Thoracic aorta (tissue), 2 donors: Measurements from ENCODE around the gene NOL4L. TPM values are rescaled to one million over a fixed set of nuclear protein-coding genes. Genes with fewer than 3 reads are reported as not detected.

ENCODE experiments used
- ATAC-seq: fragments of 150-250 bp; one replicate; pipeline ENCODE4 v1.8.0; 2017; ENCODE audit warnings: low read depth; ENCODE audit not compliant: insufficient number of reproducible peaks, low FRiP score
- DNase-seq: peaks from one replicate; pipeline ENCODE4 v3.0.0-alpha.2; 2020; ENCODE audit warnings: low spot score
- H3K27ac ChIP-seq, 2 donors: fragments of 200-600 bp; sonication (generic); 1 replicate in 1 of 2; 2 replicates in 1 of 2; pipeline ENCODE4 v1.5.1; 2016; ENCODE audit warnings: mild to moderate bottlenecking in 2 of 2, moderate library complexity in 2 of 2
- H3K27me3 ChIP-seq: fragments of 200-600 bp; sonication (generic); replicated peaks from 2 replicates; pipeline ENCODE4 v1.6.0; 2016; ENCODE audit warnings: mild to moderate bottlenecking; ENCODE audit not compliant: insufficient read depth
- H3K36me3 ChIP-seq: fragments of 200-600 bp; sonication (generic); one replicate; pipeline ENCODE4 v1.5.1; 2016
- H3K4me1 ChIP-seq, 2 donors: fragments of 200-600 bp; sonication (generic); 1 replicate in 1 of 2; 2 replicates in 1 of 2; pipeline versions ENCODE4 v1.5.1 to v1.6.0; 2016; ENCODE audit warnings: low read depth in 2 of 2, mild to moderate bottlenecking in 1 of 2; ENCODE audit not compliant: control insufficient read depth in 1 of 2
- H3K4me3 ChIP-seq: fragments of 200-600 bp; sonication (generic); 2 replicates; pipeline ENCODE4 v1.5.1; 2016; ENCODE audit warnings: mild to moderate bottlenecking
- H3K9me3 ChIP-seq: fragments of 200-600 bp; sonication (generic); 2 replicates; pipeline ENCODE4 v1.5.1; 2016
- CTCF ChIP-seq: fragments of 200-600 bp; sonication (generic); IDR thresholded peaks from one replicate; pipeline ENCODE4 v1.5.1; 2019; ENCODE audit warnings: antibody characterized with exemption
- total RNA-seq, 2 donors: library from RNA; depleted of rRNA; stranded (reverse); fragments of >200 nt; gene quantifications; one replicate each; pipeline versions ENCODE4 v1.1.0 to v1.2.3, GENCODE V29; 2016

Gene NOL4L
- total RNA-seq, 2 donors from 2014 or later, result 17.5 to 23.7 TPM

GRCh38 chr20:32603046-32603726 lies 18.1 kb upstream of the NOL4L start:
- Histone ChIP-seq H3K27ac (no peak overlapping the region), H3K36me3 (no peaks in the 10 kb centered on the region), H3K4me1 (no peaks in the 10 kb centered on the region), H3K9me3 (no peaks in the 10 kb centered on the region), H3K4me3 (no peak overlapping the region), H3K27me3 (no peaks in the 10 kb centered on the region)
- ATAC-seq, result no peak
- DNase-seq, result no peak
- TF ChIP-seq CTCF, result no peak

- no peaks in the 10 kb centered on the region for H3K27me3 ChIP-seq
- no peak for TF ChIP-seq CTCF
- H3K27ac ChIP-seq, result no peak overlapping the region
- no peaks in the 10 kb centered on the region for H3K4me1 ChIP-seq
- no peaks in the 10 kb centered on the region for H3K9me3 ChIP-seq
- H3K4me3 ChIP-seq, result no peak overlapping the region
- DNase-seq (no peak), ATAC-seq (no peak)
- H3K36me3 ChIP-seq, result no peaks in the 10 kb centered on the region
These were observed 17.1 kb upstream of the NOL4L start for GRCh38 chr20:32602273-32602672.

DNA sequence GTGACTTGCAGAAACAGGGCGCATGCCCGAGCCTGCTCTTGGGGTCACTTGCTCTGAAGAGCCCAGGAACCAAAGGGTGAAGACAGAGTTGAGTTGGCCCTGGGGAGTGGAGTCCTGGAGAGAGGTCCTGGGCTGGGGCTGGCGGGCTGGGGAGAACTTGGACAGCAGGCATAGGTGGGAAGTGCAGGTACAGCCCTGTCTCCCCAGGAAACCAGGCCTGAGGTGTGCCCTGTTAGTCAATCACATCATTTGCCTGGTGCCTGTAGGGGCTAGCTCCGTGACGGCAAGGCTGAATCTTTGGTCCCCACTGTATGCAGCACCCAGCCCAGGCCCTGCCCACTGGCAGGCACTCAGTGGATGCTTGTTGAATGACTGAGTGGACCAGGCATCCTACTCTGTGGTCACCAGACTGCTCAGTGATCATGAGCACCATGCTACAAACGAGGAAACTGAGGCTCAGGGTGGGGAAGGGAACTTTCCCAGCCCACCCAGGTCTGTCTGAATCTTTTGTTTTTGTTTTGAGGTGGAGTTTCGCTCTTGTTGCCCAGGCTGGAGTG lies 15.6 kb upstream of the NOL4L start:
- ATAC-seq (no peak), DNase-seq (no peak)
- Histone ChIP-seq H3K4me3 (no peak overlapping the region), H3K27ac (no peak overlapping the region), H3K9me3 (no peaks in the 10 kb centered on the region), H3K27me3 (no peaks in the 10 kb centered on the region), H3K4me1 (no peaks in the 10 kb centered on the region), H3K36me3 (no peaks in the 10 kb centered on the region)
- TF ChIP-seq CTCF, result no peak

- Histone ChIP-seq H3K36me3 (no peaks in the 10 kb centered on the region), H3K4me1 (no peaks in the 10 kb centered on the region), H3K9me3 (no peaks in the 10 kb centered on the region), H3K27me3 (no peaks in the 10 kb centered on the region), H3K27ac (no peak overlapping the region), H3K4me3 (no peak overlapping the region)
- no peak for ATAC-seq
- DNase-seq, result no peak
- TF ChIP-seq CTCF, result no peak
These were observed 14.7 kb upstream of the NOL4L start for GRCh38 chr20:32599783-32600340.

DNA sequence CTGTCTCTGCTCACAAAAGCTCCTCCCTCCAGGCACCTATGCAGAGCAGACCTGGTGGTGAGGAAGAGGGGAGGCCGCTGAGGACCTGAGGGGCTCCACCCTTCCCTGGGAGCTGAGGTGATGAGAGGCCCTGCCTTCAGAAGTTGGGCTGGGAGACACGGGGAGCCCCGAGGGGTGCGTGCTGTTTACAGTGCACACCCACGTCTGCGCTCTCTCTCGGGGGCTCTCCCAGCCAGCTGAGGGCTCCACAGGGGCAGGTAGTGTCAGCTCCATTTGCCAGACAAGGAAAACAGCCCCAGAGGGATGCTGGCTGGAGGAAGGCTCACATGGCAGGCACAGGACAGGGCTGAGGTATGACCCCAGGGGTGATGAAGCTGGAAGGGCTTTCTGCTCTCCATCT lies 13.5 kb upstream of the NOL4L start:
- ATAC-seq (no peak), DNase-seq (no peak)
- no peaks in the 10 kb centered on the region for H3K27me3 ChIP-seq
- TF ChIP-seq CTCF, result no peak
- H3K4me1 ChIP-seq, result no peaks in the 10 kb centered on the region
- no peak overlapping the region for H3K4me3 ChIP-seq
- H3K36me3 ChIP-seq, result no peaks in the 10 kb centered on the region
- H3K9me3 ChIP-seq, result no peaks in the 10 kb centered on the region
- H3K27ac ChIP-seq, result no peak overlapping the region
